Right atrium auricular region (tissue), 2 donors: ENCODE measurements around the gene TRIM40. TPM values are rescaled to one million over a fixed set of nuclear protein-coding genes. Genes with fewer than 3 reads are reported as not detected.
"Not testable (repeated sequence)": the region's sequence is repeated elsewhere in the genome, so short reads cannot be mapped to it uniquely, and the experiment has no call there.

Experiments used
- DNase-seq: peaks from one replicate; pipeline ENCODE4 v3.0.0-alpha.2; 2019; ENCODE audit warnings: low spot score
- H3K27ac ChIP-seq, 2 donors: fragments of 200-600 bp; sonication (generic); 1 replicate in 1 of 2; 2 replicates in 1 of 2; pipeline ENCODE4 v1.5.1; 2016 to 2019
- H3K27me3 ChIP-seq, 2 donors: fragments of 200-600 bp; sonication (generic); one replicate each; pipeline versions ENCODE4 v1.5.1 to v1.6.0; 2017 to 2019
- H3K36me3 ChIP-seq: fragments of 200-600 bp; sonication (generic); one replicate; pipeline ENCODE4 v1.5.1; 2016
- H3K4me1 ChIP-seq, 2 donors: fragments of 200-600 bp; sonication (generic); one replicate each; pipeline versions ENCODE4 v1.5.1 to v1.6.0; 2017 to 2019
- H3K4me3 ChIP-seq, 2 donors: fragments of 200-600 bp; sonication (generic); 1 replicate in 1 of 2; 2 replicates in 1 of 2; pipeline ENCODE4 v1.5.1; 2017 to 2019; ENCODE audit warnings: mild to moderate bottlenecking in 1 of 2, moderate library complexity in 1 of 2
- H3K9me3 ChIP-seq, 2 donors: fragments of 200-600 bp; sonication (generic); one replicate each; pipeline ENCODE4 v1.5.1; 2019
- total RNA-seq, 2 donors: library from RNA; depleted of rRNA; stranded (reverse); fragments of >200 nt; gene quantifications; one replicate each; pipeline ENCODE4 v1.1.0, GENCODE V29; 2016
- TF ChIP-seq, protein P1 (sequence below), 2 donors: fragments of 200-600 bp; sonication (generic); IDR thresholded peaks; one replicate each; pipeline ENCODE4 v1.5.1; 2019; ENCODE audit warnings: antibody characterized with exemption in 2 of 2

TRIM40 gene
- total RNA-seq, 2 donors from 2014 or later: not detected

DNA sequence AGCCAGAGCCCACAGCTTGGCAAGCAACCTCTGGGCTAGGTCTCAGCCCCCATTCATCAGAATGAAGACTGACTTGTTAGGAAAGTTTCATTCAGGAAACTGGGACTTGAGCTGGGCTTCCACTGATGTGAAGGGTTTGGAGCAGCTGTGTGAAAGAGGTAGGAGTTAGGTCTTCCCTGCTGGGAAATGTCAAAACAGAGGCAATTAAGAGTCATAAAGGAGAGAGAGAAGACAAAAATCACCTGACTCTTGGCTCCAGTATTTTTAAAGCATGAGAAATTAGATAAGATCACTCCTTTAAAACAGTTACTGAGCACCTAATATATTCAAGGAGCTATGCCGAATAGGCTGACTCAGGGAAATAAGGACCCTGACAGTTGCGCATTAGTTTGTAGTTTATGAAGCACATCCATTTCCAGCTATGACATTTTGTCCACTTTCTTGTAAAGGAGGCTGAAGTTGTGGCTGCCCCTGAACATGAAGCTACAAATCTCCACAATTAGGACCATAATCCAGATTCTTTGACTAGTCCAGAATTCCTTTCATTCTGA lies 3.9 kb upstream of the TRIM40 start:
- Histone ChIP-seq H3K4me3 (no peak overlapping the region), H3K36me3 (no peaks in the 10 kb centered on the region), H3K27me3 (peaks cover 20 to 27% of the 10 kb centered on the region in 2 donors), H3K4me1 (peaks cover 0 to 6% of the 10 kb centered on the region in 2 donors), H3K27ac (no peak overlapping the region), H3K9me3 (no peaks in the 10 kb centered on the region)
- DNase-seq: no peak
- TF ChIP-seq, protein P1, sequence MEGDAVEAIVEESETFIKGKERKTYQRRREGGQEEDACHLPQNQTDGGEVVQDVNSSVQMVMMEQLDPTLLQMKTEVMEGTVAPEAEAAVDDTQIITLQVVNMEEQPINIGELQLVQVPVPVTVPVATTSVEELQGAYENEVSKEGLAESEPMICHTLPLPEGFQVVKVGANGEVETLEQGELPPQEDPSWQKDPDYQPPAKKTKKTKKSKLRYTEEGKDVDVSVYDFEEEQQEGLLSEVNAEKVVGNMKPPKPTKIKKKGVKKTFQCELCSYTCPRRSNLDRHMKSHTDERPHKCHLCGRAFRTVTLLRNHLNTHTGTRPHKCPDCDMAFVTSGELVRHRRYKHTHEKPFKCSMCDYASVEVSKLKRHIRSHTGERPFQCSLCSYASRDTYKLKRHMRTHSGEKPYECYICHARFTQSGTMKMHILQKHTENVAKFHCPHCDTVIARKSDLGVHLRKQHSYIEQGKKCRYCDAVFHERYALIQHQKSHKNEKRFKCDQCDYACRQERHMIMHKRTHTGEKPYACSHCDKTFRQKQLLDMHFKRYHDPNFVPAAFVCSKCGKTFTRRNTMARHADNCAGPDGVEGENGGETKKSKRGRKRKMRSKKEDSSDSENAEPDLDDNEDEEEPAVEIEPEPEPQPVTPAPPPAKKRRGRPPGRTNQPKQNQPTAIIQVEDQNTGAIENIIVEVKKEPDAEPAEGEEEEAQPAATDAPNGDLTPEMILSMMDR (IDR thresholded peaks at IDR 0.05): no peak

GRCh38 chr6:30135147-30135546 lies 793 bp upstream of the TRIM40 start:
- Histone ChIP-seq H3K27me3 (peaks cover 3 to 4% of the 10 kb centered on the region in 2 donors), H3K9me3 (no peaks in the 10 kb centered on the region), H3K36me3 (no peaks in the 10 kb centered on the region), H3K4me3 (no peak overlapping the region), H3K27ac (no peak overlapping the region), H3K4me1 (no peaks in the 10 kb centered on the region)
- no peak for DNase-seq
- TF ChIP-seq, protein P1 (IDR thresholded peaks at IDR 0.05): no peak

DNA sequence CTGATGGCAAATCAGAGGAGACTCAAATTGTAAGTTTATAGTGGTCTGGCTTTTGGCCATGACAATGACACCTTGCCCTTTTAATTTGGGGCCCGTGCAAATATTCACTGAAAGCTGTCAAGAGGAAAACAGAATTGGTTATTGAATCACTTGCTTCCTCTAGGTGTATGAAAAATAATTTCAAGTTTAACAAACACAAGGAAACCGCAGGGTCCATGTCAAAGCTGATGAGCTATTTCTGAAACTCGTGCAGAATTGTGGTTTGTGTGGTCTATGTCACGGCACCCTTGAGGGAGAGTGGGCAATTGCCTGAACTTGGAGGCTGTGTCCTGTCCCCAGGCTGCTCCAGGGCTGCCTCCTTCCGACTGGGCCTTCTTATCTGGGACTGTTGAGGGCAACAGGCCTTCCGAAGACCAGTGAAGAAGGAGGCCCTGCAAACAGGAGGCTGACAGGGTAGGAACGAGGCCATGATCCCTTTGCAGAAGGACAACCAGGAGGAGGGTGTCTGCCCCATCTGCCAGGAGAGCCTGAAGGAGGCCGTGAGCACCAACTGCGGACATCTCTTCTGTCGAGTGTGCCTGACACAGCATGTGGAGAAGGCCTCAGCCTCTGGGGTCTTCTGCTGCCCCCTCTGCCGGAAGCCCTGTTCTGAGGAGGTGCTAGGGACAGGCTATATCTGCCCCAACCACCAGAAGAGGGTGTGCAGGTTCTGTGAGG lies 788 bp downstream of the TRIM40 start:
- Histone ChIP-seq H3K4me3 (no peak overlapping the region), H3K27me3 (no peaks in the 10 kb centered on the region), H3K36me3 (no peaks in the 10 kb centered on the region), H3K9me3 (no peaks in the 10 kb centered on the region), H3K27ac (no peak overlapping the region), H3K4me1 (no peaks in the 10 kb centered on the region)
- TF ChIP-seq, protein P1 (IDR thresholded peaks at IDR 0.05): no peak
- no peak for DNase-seq

DNA sequence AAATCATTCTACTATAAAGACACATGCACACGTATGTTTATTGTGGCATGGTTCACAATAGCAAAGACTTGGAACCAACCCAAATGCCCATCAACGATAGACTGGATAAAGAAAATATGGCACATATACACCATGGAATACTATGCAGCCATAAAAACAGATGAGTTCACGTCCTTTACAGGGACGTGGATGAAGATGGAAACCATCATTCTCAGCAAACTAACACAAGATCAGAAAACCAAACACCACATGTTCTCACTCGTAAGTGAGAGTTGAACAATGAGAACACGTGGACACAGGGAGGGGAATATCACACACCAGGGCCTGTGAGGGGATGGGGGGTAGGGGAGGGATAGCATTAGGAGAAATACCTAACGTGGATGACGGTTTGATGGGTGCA lies 4.3 kb downstream of the TRIM40 start:
- not testable (repeated sequence) for H3K36me3 ChIP-seq, H3K4me1 ChIP-seq, H3K9me3 ChIP-seq, DNase-seq, H3K27me3 ChIP-seq, H3K4me3 ChIP-seq, H3K27ac ChIP-seq

- Histone ChIP-seq H3K4me1 (no peaks in the 10 kb centered on the region), H3K27ac (no peak overlapping the region), H3K9me3 (no peaks in the 10 kb centered on the region), H3K27me3 (no peaks in the 10 kb centered on the region), H3K4me3 (no peak overlapping the region), H3K36me3 (no peaks in the 10 kb centered on the region)
- no peak for DNase-seq
- TF ChIP-seq, protein P1 (IDR thresholded peaks at IDR 0.05): no peak
Observed at GRCh38 chr6:30142665-30143064, 6.7 kb downstream of the TRIM40 start.

- TF ChIP-seq, protein P1 (IDR thresholded peaks at IDR 0.05): no peak
- no peak overlapping the region for H3K27ac ChIP-seq
- H3K4me3 ChIP-seq: no peak overlapping the region
- H3K9me3 ChIP-seq: no peaks in the 10 kb centered on the region
- no peaks in the 10 kb centered on the region for H3K27me3 ChIP-seq
- no peaks in the 10 kb centered on the region for H3K4me1 ChIP-seq
- H3K36me3 ChIP-seq: no peaks in the 10 kb centered on the region
- DNase-seq: no peak
Observed at GRCh38 chr6:30143780-30144179, 7.8 kb downstream of the TRIM40 start.
